Endothelial cell of umbilical vein (primary cell): ENCODE results near the gene SDE2. TPM values are rescaled to one million over a fixed set of nuclear protein-coding genes. Genes with fewer than 3 reads are reported as not detected.

Experiments
- BruUV-seq: library from RNA; stranded (reverse); fragments of 400-500 nt; replicated peaks from 2 replicates; lab custom pipeline; 2021; lab: Mats Ljungman, UMichigan
- CTCF ChIA-PET: fragments of 300-600, 350-600 bp; sonication (Branson Sonifier 250); formaldehyde crosslinking; loops from one replicate; lab custom pipeline; 2021; ENCODE audit warnings: antibody characterized with exemption, inconsistent platforms; lab: Charles Lee
- POLR2A ChIA-PET: fragments of 300-600, 350-600 bp; sonication (Branson Sonifier 250); formaldehyde crosslinking; loops from one replicate; lab custom pipeline; 2021; ENCODE audit warnings: antibody characterized with exemption, inconsistent platforms; lab: Charles Lee
- DNase-seq: peaks from one replicate; pipeline ENCODE4 v3.0.0-alpha.2; 2011; ENCODE audit warnings: low read depth, low spot score
- FAIRE-seq: peaks from 2 replicates; lab custom pipeline; 2011; peaks lifted over from hg19 to GRCh38; lab: Jason Lieb, UNC
- H2AFZ ChIP-seq: 2 replicates; pipeline ENCODE4 v1.6.0; 2012; ENCODE audit warnings: low read depth, low read length, control low read depth, inconsistent platforms
- H3K27ac ChIP-seq: 2 replicates; pipeline ENCODE4 v1.5.1; 2011; ENCODE audit warnings: low read depth, mild to moderate bottlenecking, control low read depth, low read length, moderate library complexity; ENCODE audit not compliant: insufficient read depth
- H3K27me3 ChIP-seq, 2 experiments: 2 replicates each; pipeline versions ENCODE4 v1.6.0 to v1.6.1; 2011; ENCODE audit warnings: low read length in 2 of 2, mixed read lengths in 1 of 2; ENCODE audit not compliant: control insufficient read depth in 2 of 2, insufficient read depth in 2 of 2
- H3K36me3 ChIP-seq, 2 experiments: 2 replicates in 1 of 2; 3 replicates in 1 of 2; pipeline ENCODE4 v1.5.1; 2011; ENCODE audit warnings: low read length in 2 of 2, mild to moderate bottlenecking in 1 of 2, moderate library complexity in 1 of 2; ENCODE audit not compliant: control insufficient read depth in 2 of 2, insufficient read depth in 2 of 2; ENCODE audit errors: extremely low read depth in 1 of 2
- H3K4me1 ChIP-seq: 3 replicates; pipeline ENCODE4 v1.5.1; 2011; ENCODE audit warnings: mild to moderate bottlenecking, low read length; ENCODE audit not compliant: control insufficient read depth, insufficient read depth; ENCODE audit errors: extremely low read depth
- H3K4me2 ChIP-seq: 2 replicates; pipeline ENCODE4 v1.6.1; 2011; ENCODE audit warnings: low read length, control low read depth, mixed read lengths; ENCODE audit not compliant: insufficient read depth
- H3K4me3 ChIP-seq, 3 experiments: fragments of 200-600 bp in 1 of 3; sonication (generic), shearing (Covaris generic) in 1 of 3; replicated peaks in 1 of 3; 2 replicates each; pipeline ENCODE4 v1.5.1; 2011 to 2016; ENCODE audit warnings: control low read depth in 3 of 3, low read length in 3 of 3, mild to moderate bottlenecking in 2 of 3, inconsistent platforms in 1 of 3, low read depth in 1 of 3, moderate library complexity in 1 of 3; ENCODE audit not compliant: insufficient read depth in 1 of 3
- H3K79me2 ChIP-seq: 2 replicates; pipeline ENCODE4 v1.6.0; 2012; ENCODE audit warnings: low read length, inconsistent platforms; ENCODE audit not compliant: control insufficient read depth, insufficient read depth
- H3K9ac ChIP-seq: replicated peaks from 2 replicates; pipeline ENCODE3; 2011; ENCODE audit warnings: low read length, control low read depth; ENCODE audit not compliant: insufficient read depth; ENCODE audit errors: extremely low read depth
- H3K9me1 ChIP-seq: replicated peaks from 3 replicates; pipeline ENCODE4 v1.6.0; 2011; ENCODE audit warnings: mild to moderate bottlenecking, low read length; ENCODE audit not compliant: control insufficient read depth, insufficient read depth; ENCODE audit errors: extremely low read depth
- H3K9me3 ChIP-seq: replicated peaks from 2 replicates; pipeline ENCODE4 v1.5.1; 2012; ENCODE audit warnings: low read length, inconsistent platforms; ENCODE audit not compliant: control insufficient read depth, insufficient read depth
- H4K20me1 ChIP-seq: replicated peaks from 2 replicates; pipeline ENCODE3; 2011; ENCODE audit warnings: mild to moderate bottlenecking, low read length; ENCODE audit not compliant: control insufficient read depth, insufficient read depth; ENCODE audit errors: extremely low read depth
- EZH2 ChIP-seq: IDR thresholded peaks from 2 replicates; pipeline ENCODE4 v1.6.1; 2012; ENCODE audit warnings: borderline replicate concordance, low read depth, mild to moderate bottlenecking, moderate library complexity, low read length, inconsistent platforms; ENCODE audit not compliant: severe bottlenecking
- FOS ChIP-seq: IDR thresholded peaks from 2 replicates; pipeline ENCODE4 v1.6.1; 2011; ENCODE audit warnings: mild to moderate bottlenecking, low read length, moderate library complexity, borderline replicate concordance; ENCODE audit not compliant: insufficient read depth
- GATA2 ChIP-seq: IDR thresholded peaks from 2 replicates; pipeline ENCODE4 v1.7.0; 2011; ENCODE audit warnings: low read depth, mild to moderate bottlenecking, moderate library complexity, mixed read lengths, low read length; ENCODE audit not compliant: insufficient read length, insufficient read depth
- JUN ChIP-seq: IDR thresholded peaks from 2 replicates; pipeline ENCODE4 v1.6.1; 2011; ENCODE audit warnings: borderline replicate concordance, low read depth; ENCODE audit not compliant: insufficient read length, insufficient read depth
- MYC ChIP-seq: IDR thresholded peaks from one replicate; pipeline ENCODE4 v1.6.1; 2011; ENCODE audit warnings: mild to moderate bottlenecking, low read depth, low read length
- POLR2A ChIP-seq: IDR thresholded peaks from 2 replicates; pipeline ENCODE4 v1.6.1; 2012; ENCODE audit warnings: low read depth, mild to moderate bottlenecking, control low read depth, low read length
- POLR2AphosphoS5 ChIP-seq: IDR thresholded peaks from 2 replicates; pipeline ENCODE4 v1.6.1; 2012; ENCODE audit warnings: low read depth, mild to moderate bottlenecking, control low read depth, low read length, moderate library complexity; ENCODE audit not compliant: insufficient read depth
- dilution Hi-C: fragments of 300-500 bp; cut with MboI; formaldehyde crosslinking; loops from one replicate; pipeline ENCODE4 v1.15.0; 2019; ENCODE audit warnings: low sequenced_read_pairs; ENCODE audit not compliant: extremely low pct_ligation_motif_present
- intact Hi-C: fragments of 100-400 bp; cut with micrococcal nuclease; formaldehyde crosslinking; loops from one replicate; pipeline ENCODE4 v1.10.0; 2022
- polyA plus RNA-seq, 4 experiments: library from polyadenylated mRNA; depleted of rRNA in 3 of 4; stranded (reverse) in 3 of 4; unstranded in 1 of 4; fragments of >200 nt; gene quantifications; 2 replicates each; pipeline versions ENCODE4 v1.2.1 to v1.2.3, GENCODE V29; 2011 to 2012; ENCODE audit warnings: missing spikeins in 1 of 4
- total RNA-seq: library from RNA; stranded (reverse); gene quantifications from 2 replicates; pipeline ENCODE4 v1.2.3, GENCODE V29; 2021
- TF ChIP-seq, protein P1 (sequence below): IDR thresholded peaks from 2 replicates; pipeline ENCODE4 v1.6.1; 2011; ENCODE audit not compliant: insufficient read depth, insufficient read length
- TF ChIP-seq, protein P2 (sequence below), 2 donors: IDR thresholded peaks; 1 replicate in 1 of 2; 2 replicates in 1 of 2; pipeline ENCODE4 v1.5.1; 2011; ENCODE audit warnings: low read length in 2 of 2, mild to moderate bottlenecking in 2 of 2, moderate library complexity in 2 of 2, control low read depth in 1 of 2, inconsistent platforms in 1 of 2, low read depth in 1 of 2; ENCODE audit not compliant: insufficient read depth in 1 of 2; ENCODE audit errors: extremely low read depth in 1 of 2

The SDE2 gene
- total and polyA plus RNA-seq, 2 donors (not counting 3 experiments of a cell fraction or from before 2014, with no cell fraction given): 11.9 to 16.1 TPM

DNA sequence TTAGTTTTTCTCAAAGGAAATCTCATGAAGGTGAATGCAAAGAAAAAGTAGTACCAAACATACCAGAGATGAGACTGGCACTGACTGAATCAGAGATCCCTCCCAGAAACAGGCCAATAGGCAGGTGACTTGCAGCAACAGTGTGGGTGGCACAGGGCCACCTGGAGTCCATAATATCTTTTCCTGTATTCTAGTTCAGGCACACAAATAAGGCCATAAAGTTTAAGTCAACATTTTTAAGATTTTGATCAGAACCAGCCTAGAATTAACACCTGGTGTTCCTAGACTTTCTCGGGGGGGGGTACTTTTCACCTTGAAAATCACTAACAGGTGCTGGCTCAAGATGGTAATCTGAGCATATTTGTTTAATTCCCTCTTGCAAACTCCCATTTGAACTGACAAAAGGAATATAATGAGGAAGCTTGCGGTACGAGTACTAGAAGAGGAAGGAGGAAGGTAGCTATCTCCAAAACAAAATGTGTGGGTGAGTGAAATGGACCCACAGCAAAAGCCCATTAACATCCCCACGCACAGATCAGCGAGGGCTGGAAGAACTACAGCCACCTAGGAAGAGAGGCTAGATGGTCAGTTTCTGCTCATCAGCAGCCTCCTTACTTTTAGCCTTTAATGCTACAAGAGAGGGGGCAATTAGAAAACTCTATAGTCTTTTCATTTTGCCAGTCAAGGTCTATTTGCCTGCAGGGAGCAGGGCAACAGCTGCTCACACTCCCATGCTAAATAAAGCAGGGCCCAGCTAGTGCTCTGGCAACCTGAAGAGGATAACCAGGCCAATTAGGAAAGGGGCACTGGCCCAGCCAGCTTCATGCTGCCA lies 18.9 kb downstream of the SDE2 start:
- POLR2A ChIA-PET: interaction anchor here (0.6 kb wide), 1 partner anchor 122 kb away, joined by 9 read pairs; no protein-coding TSS in a partner anchor
- Histone ChIP-seq H3K9me3 (no peaks in the 10 kb centered on the region), H3K79me2 (no peaks in the 10 kb centered on the region), H3K27ac (no peak overlapping the region), H4K20me1 (no peaks in the 10 kb centered on the region), H3K4me3 (no peak overlapping the region), H3K4me2 (no peak overlapping the region), H3K27me3 (no peaks in the 10 kb centered on the region), H3K36me3 (peaks cover 9 to 21% of the 10 kb centered on the region in 2 experiments), H2AFZ (no peak overlapping the region), H3K9me1 (no peaks in the 10 kb centered on the region), H3K9ac (no peak overlapping the region), H3K4me1 (no peaks in the 10 kb centered on the region)
- no TSS peak for BruUV-seq
- DNase-seq (no peak), FAIRE-seq (no peak)
- CTCF ChIA-PET: interaction anchor here (1.5 to 4.3 kb wide), 2 partner anchors 85 to 506 kb away, joined by 3 to 23 read pairs; no protein-coding TSS in a partner anchor
- TF ChIP-seq JUN (no peak), POLR2AphosphoS5 (no peak), FOS (no peak), POLR2A (no peak)
- TF ChIP-seq, protein P1, sequence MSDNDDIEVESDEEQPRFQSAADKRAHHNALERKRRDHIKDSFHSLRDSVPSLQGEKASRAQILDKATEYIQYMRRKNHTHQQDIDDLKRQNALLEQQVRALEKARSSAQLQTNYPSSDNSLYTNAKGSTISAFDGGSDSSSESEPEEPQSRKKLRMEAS: no peak
- dilution Hi-C loops (no loop called here), intact Hi-C loops (loop anchor here (1.0 kb wide), 1 partner anchor 12 kb away; no protein-coding TSS in a partner anchor)

DNA sequence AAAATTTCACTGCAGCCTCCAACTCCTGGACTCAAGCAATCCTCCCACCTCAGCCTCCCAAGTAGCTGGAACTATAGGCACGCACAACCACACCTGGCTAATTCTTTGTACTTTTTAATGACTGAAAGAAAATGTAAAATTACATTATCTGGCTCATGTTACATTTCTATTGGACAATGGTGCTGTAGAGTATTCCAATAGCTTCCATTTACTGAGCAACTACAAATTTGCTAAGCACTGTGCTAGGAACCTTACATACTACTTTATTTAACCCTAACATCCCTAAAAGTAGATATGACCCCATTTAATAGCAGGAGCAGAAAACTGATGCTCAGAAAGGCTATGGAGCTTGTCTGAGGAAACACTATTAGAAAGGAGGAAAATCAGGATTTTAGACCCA lies 19.7 kb downstream of the SDE2 start:
- no peaks in the 10 kb centered on the region for H3K79me2 ChIP-seq
- CTCF ChIA-PET: interaction anchor here (0.9 to 4.3 kb wide), 3 partner anchors 8 to 505 kb away, joined by 4 to 23 read pairs (median 5); no protein-coding TSS in a partner anchor
- intact Hi-C loops: loop anchor here (5.0 to 10.0 kb wide), 3 partner anchors 112 to 655 kb away; no protein-coding TSS in a partner anchor
- TF ChIP-seq POLR2A (no peak), GATA2 (no peak), MYC (no peak), POLR2AphosphoS5 (no peak), FOS (no peak), EZH2 (no peak), JUN (no peak)
- TF ChIP-seq, protein P2, sequence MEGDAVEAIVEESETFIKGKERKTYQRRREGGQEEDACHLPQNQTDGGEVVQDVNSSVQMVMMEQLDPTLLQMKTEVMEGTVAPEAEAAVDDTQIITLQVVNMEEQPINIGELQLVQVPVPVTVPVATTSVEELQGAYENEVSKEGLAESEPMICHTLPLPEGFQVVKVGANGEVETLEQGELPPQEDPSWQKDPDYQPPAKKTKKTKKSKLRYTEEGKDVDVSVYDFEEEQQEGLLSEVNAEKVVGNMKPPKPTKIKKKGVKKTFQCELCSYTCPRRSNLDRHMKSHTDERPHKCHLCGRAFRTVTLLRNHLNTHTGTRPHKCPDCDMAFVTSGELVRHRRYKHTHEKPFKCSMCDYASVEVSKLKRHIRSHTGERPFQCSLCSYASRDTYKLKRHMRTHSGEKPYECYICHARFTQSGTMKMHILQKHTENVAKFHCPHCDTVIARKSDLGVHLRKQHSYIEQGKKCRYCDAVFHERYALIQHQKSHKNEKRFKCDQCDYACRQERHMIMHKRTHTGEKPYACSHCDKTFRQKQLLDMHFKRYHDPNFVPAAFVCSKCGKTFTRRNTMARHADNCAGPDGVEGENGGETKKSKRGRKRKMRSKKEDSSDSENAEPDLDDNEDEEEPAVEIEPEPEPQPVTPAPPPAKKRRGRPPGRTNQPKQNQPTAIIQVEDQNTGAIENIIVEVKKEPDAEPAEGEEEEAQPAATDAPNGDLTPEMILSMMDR (IDR thresholded peaks at IDR 0.05; ENCODE audit: extremely low read depth in 1 of 2, insufficient read depth in 1 of 2, low read depth in 1 of 2, low read length in 2 of 2): no peak
- TF ChIP-seq, protein P1: no peak
- H3K27ac ChIP-seq: no peak overlapping the region
- no peak overlapping the region for H3K4me3 ChIP-seq
- POLR2A ChIA-PET: no interaction called here
- H3K9ac ChIP-seq: no peak overlapping the region
- no peak for DNase-seq
- no peaks in the 10 kb centered on the region for H3K9me1 ChIP-seq
- H3K36me3 ChIP-seq: peaks cover 7 to 18% of the 10 kb centered on the region in 2 experiments
- no peak overlapping the region for H2AFZ ChIP-seq
- no peaks in the 10 kb centered on the region for H3K27me3 ChIP-seq
- no TSS peak for BruUV-seq
- H3K4me2 ChIP-seq: no peak overlapping the region
- dilution Hi-C loops: no loop called here
- H3K9me3 ChIP-seq: no peaks in the 10 kb centered on the region
- no peaks in the 10 kb centered on the region for H3K4me1 ChIP-seq
- H4K20me1 ChIP-seq: no peaks in the 10 kb centered on the region
- FAIRE-seq: no peak
